H9 (cell line): Measurements from ENCODE around the gene DLST. TPM values are rescaled to one million over a fixed set of nuclear protein-coding genes. Genes with fewer than 3 reads are reported as not detected.
A peak's percentile ranks its signal among the peaks of the same experiment; 100 is the strongest.

Experiments
- DNase-seq: peaks from one replicate; pipeline ENCODE4 v3.0.0-alpha.2; 2017
- H2AFZ ChIP-seq: one replicate; pipeline ENCODE4 v1.6.1; 2013; ENCODE audit warnings: mild to moderate bottlenecking, low read length, control low read depth, moderate library complexity
- H2AK5ac ChIP-seq: 2 replicates; pipeline ENCODE4 v1.6.1; 2013; ENCODE audit warnings: low read length, control low read depth, mixed read lengths; ENCODE audit not compliant: insufficient read length
- H2BK120ac ChIP-seq: one replicate; pipeline ENCODE4 v1.6.1; 2013; ENCODE audit warnings: low read depth, mild to moderate bottlenecking, low read length, control low read depth, inconsistent platforms; ENCODE audit not compliant: poor library complexity, severe bottlenecking
- H2BK12ac ChIP-seq: 2 replicates; pipeline ENCODE4 v1.6.1; 2013; ENCODE audit warnings: low read length, control low read depth, mixed read lengths, low read depth; ENCODE audit not compliant: insufficient read length
- H2BK15ac ChIP-seq: 2 replicates; pipeline ENCODE4 v1.6.1; 2013; ENCODE audit warnings: low read depth, low read length, control low read depth
- H2BK20ac ChIP-seq: one replicate; pipeline ENCODE4 v1.6.1; 2013; ENCODE audit warnings: low read depth, mild to moderate bottlenecking, low read length, control low read depth, inconsistent platforms; ENCODE audit not compliant: poor library complexity, severe bottlenecking
- H2BK5ac ChIP-seq: 2 replicates; pipeline ENCODE4 v1.6.1; 2013; ENCODE audit warnings: low read length, control low read depth, mixed read lengths; ENCODE audit not compliant: insufficient read length
- H3K14ac ChIP-seq: 2 replicates; pipeline ENCODE4 v1.6.1; 2013; ENCODE audit warnings: low read length, control low read depth; ENCODE audit not compliant: insufficient read depth
- H3K18ac ChIP-seq: 2 replicates; pipeline ENCODE4 v1.6.1; 2013; ENCODE audit warnings: low read depth, mild to moderate bottlenecking, mixed read lengths, low read length, control low read depth; ENCODE audit not compliant: insufficient read length
- H3K23ac ChIP-seq: 2 replicates; pipeline ENCODE4 v1.6.1; 2013; ENCODE audit warnings: low read length, control low read depth, mixed read lengths, low read depth; ENCODE audit not compliant: insufficient read length
- H3K23me2 ChIP-seq: 2 replicates; pipeline ENCODE4 v1.6.1; 2013; ENCODE audit warnings: low read depth, mild to moderate bottlenecking, mixed read lengths, low read length, control low read depth; ENCODE audit not compliant: insufficient read length, poor library complexity, severe bottlenecking
- H3K27ac ChIP-seq: 2 replicates; pipeline ENCODE4 v1.5.1; 2013; ENCODE audit warnings: low read length, control low read depth, mixed read lengths, low read depth; ENCODE audit not compliant: insufficient read length
- H3K27me3 ChIP-seq: 2 replicates; pipeline ENCODE4 v1.6.1; 2013; ENCODE audit warnings: low read length, control low read depth, inconsistent platforms; ENCODE audit not compliant: insufficient read depth
- H3K4ac ChIP-seq: 2 replicates; pipeline ENCODE4 v1.6.1; 2013; ENCODE audit warnings: low read depth, mild to moderate bottlenecking, control low read depth, inconsistent platforms, low read length, moderate library complexity
- H3K4me1 ChIP-seq: 2 replicates; pipeline ENCODE4 v1.6.1; 2013; ENCODE audit warnings: low read length, control low read depth, inconsistent platforms; ENCODE audit not compliant: insufficient read depth
- H3K4me2 ChIP-seq: 2 replicates; pipeline ENCODE4 v1.6.1; 2013; ENCODE audit warnings: low read length, control low read depth, mixed read lengths; ENCODE audit not compliant: insufficient read length, insufficient read depth
- H3K56ac ChIP-seq: 2 replicates; pipeline ENCODE4 v1.6.1; 2013; ENCODE audit warnings: low read depth, mild to moderate bottlenecking, mixed read lengths, low read length, control low read depth; ENCODE audit not compliant: insufficient read length
- H3K79me1 ChIP-seq: 2 replicates; pipeline ENCODE4 v1.6.1; 2013; ENCODE audit warnings: low read depth, mild to moderate bottlenecking, moderate library complexity, low read length, control low read depth, inconsistent platforms; ENCODE audit not compliant: insufficient read depth, poor library complexity, severe bottlenecking
- H3K79me2 ChIP-seq: 2 replicates; pipeline ENCODE4 v1.6.1; 2013; ENCODE audit warnings: low read length, control low read depth, inconsistent platforms; ENCODE audit not compliant: insufficient read depth
- H3K9ac ChIP-seq: 2 replicates; pipeline ENCODE4 v1.6.1; 2013; ENCODE audit warnings: low read length, control low read depth, mixed read lengths; ENCODE audit not compliant: insufficient read length; ENCODE audit errors: extremely low read depth
- H3K9me3 ChIP-seq: one replicate; pipeline ENCODE4 v1.6.1; 2013; ENCODE audit warnings: low read depth, low read length, inconsistent platforms; ENCODE audit not compliant: control insufficient read depth
- H3T11ph ChIP-seq: one replicate; pipeline ENCODE4 v1.6.1; 2013; ENCODE audit warnings: mild to moderate bottlenecking, low read length, control low read depth, inconsistent platforms
- H4K20me1 ChIP-seq: one replicate; pipeline ENCODE4 v1.6.1; 2013; ENCODE audit not compliant: control insufficient read depth, insufficient read length, insufficient read depth
- H4K5ac ChIP-seq: 2 replicates; pipeline ENCODE4 v1.6.1; 2013; ENCODE audit warnings: low read depth, mild to moderate bottlenecking, mixed read lengths, low read length, control low read depth; ENCODE audit not compliant: insufficient read length
- H4K8ac ChIP-seq: replicated peaks from 2 replicates; pipeline ENCODE4 v1.6.1; 2013; ENCODE audit warnings: low read length, control low read depth, mixed read lengths, low read depth; ENCODE audit not compliant: insufficient read length
- H4K91ac ChIP-seq: 2 replicates; pipeline ENCODE4 v1.6.1; 2013; ENCODE audit warnings: low read depth, mild to moderate bottlenecking, moderate library complexity, mixed read lengths, low read length, control low read depth; ENCODE audit not compliant: insufficient read length
- H3K27ac Mint-ChIP-seq, 3 experiments: 2 replicates in 2 of 3; 3 replicates in 1 of 3; pipeline ENCODE4 v1.8.0; 2020 to 2021; ENCODE audit warnings: mixed read lengths in 3 of 3, mild to moderate bottlenecking in 1 of 3, moderate library complexity in 1 of 3
- H3K27me3 Mint-ChIP-seq: 2 replicates; pipeline ENCODE4 v1.8.0; 2021; ENCODE audit warnings: low read depth, mild to moderate bottlenecking, moderate library complexity, mixed read lengths
- H3K36me3 Mint-ChIP-seq, 3 experiments: 2 replicates in 2 of 3; 3 replicates in 1 of 3; pipeline ENCODE4 v1.8.0; 2020 to 2021; ENCODE audit warnings: low read depth in 3 of 3, mixed read lengths in 3 of 3; ENCODE audit not compliant: insufficient read depth in 1 of 3
- H3K4me1 Mint-ChIP-seq, 2 experiments: 2 replicates each; pipeline ENCODE4 v1.8.0; 2020; ENCODE audit warnings: mixed read lengths in 2 of 2
- H3K4me3 Mint-ChIP-seq, 2 experiments: 2 replicates in 1 of 2; 3 replicates in 1 of 2; pipeline ENCODE4 v1.8.0; 2020 to 2021; ENCODE audit warnings: mild to moderate bottlenecking in 2 of 2, mixed read lengths in 2 of 2, moderate library complexity in 1 of 2
- H3K9me3 Mint-ChIP-seq, 2 experiments: 2 replicates in 1 of 2; 3 replicates in 1 of 2; pipeline ENCODE4 v1.8.0; 2020; ENCODE audit warnings: mild to moderate bottlenecking in 2 of 2, mixed read lengths in 2 of 2, moderate library complexity in 1 of 2
- CTCF ChIP-seq: fragments of 200-600 bp; sonication (generic); conservative IDR thresholded peaks from 3 replicates; pipeline ENCODE4 v1.8.0; 2021; ENCODE audit warnings: antibody characterized with exemption, mild to moderate bottlenecking
- WGBS: extraction: QIAGEN DNeasy Blood & Tissue Kit; methylation state at CpG from one replicate; pipeline ENCODE4 v1.1.7; 2013; ENCODE audit warnings: missing lambda C conversion rate, low lambda C conversion rate, mixed read lengths; ENCODE audit not compliant: insufficient read length; ENCODE audit errors: extremely low coverage; 5-methylcytosine and 5-hydroxymethylcytosine counted together
- total RNA-seq: library from RNA; stranded (reverse); gene quantifications from 2 replicates; pipeline ENCODE4 v1.2.1, GENCODE V29; 2021

The DLST gene
- total RNA-seq, 1 experiment from 2014 or later, result 116 TPM

- Mint-ChIP-seq H3K4me1 (peaks cover 6% of the 10 kb centered on the region in 2 experiments), H3K4me3 (no peak overlapping the region; a peak in 1 of 5 replicates), H3K36me3 (peaks cover 81 to 99% (median 98%) of the 10 kb centered on the region in 3 experiments), H3K9me3 (no peaks in the 10 kb centered on the region), H3K27me3 (no peaks in the 10 kb centered on the region), H3K27ac (peak overlapping the region in 1 of 3 experiments; percentile 35; a peak in 1 of 7 replicates)
- TF ChIP-seq CTCF, result no peak
- no peak overlapping the region for H3K18ac ChIP-seq
- H3K9ac ChIP-seq, result no peak overlapping the region
- no peak overlapping the region for H2BK5ac ChIP-seq
- H3K56ac ChIP-seq, result no peak overlapping the region
- no peak overlapping the region for H3K4me2 ChIP-seq
- DNase-seq, result no peak
- H3K14ac ChIP-seq, result no peak overlapping the region
- no peak overlapping the region for H3K27ac ChIP-seq
- no peak overlapping the region for H3K4ac ChIP-seq
- H2BK20ac ChIP-seq, result no peak overlapping the region
- H2BK12ac ChIP-seq, result no peak overlapping the region
- H2BK120ac ChIP-seq, result no peak overlapping the region
- H3K23ac ChIP-seq, result no peak overlapping the region
- H2AFZ ChIP-seq, result no peak overlapping the region
- H4K91ac ChIP-seq, result no peak overlapping the region
- H3T11ph ChIP-seq, result no peak overlapping the region
- H4K5ac ChIP-seq, result no peak overlapping the region
- H4K20me1 ChIP-seq, result no peaks in the 10 kb centered on the region
- no CpG with 5 or more reads among the region's 2 CpGs for WGBS
- H3K79me2 ChIP-seq, result no peaks in the 10 kb centered on the region
- no peak overlapping the region for H4K8ac ChIP-seq
- no peak overlapping the region for H2AK5ac ChIP-seq
- no peaks in the 10 kb centered on the region for H3K4me1 ChIP-seq
- H3K23me2 ChIP-seq, result no peaks in the 10 kb centered on the region
- H2BK15ac ChIP-seq, result no peak overlapping the region
- no peaks in the 10 kb centered on the region for H3K27me3 ChIP-seq
- no peaks in the 10 kb centered on the region for H3K79me1 ChIP-seq
- H3K9me3 ChIP-seq, result no peaks in the 10 kb centered on the region
These were observed 16.4 kb downstream of the DLST start for GRCh38 chr14:74898083-74898482.
